H1 (cell line): ENCODE measurements around the gene KRT13. TPM values are rescaled to one million over a fixed set of nuclear protein-coding genes. Genes with fewer than 3 reads are reported as not detected.

Experiments used
- CTCF ChIA-PET: fragments of 300-600 bp; sonication (Branson Sonifier 250); formaldehyde crosslinking; loops from one replicate; lab custom pipeline; 2021; ENCODE audit not compliant: partially characterized antibody; lab: Charles Lee
- POLR2A ChIA-PET: fragments of 300-600 bp; sonication (Branson Sonifier 250); formaldehyde crosslinking; loops from one replicate; lab custom pipeline; 2021; ENCODE audit warnings: inconsistent platforms; ENCODE audit not compliant: partially characterized antibody; lab: Charles Lee
- DNase-seq, 2 experiments: peaks; one replicate each; pipeline versions ENCODE4 v3.0.0 to v3.0.0-alpha.2; 2010 to 2022; ENCODE audit warnings: low spot score in 2 of 2, low read depth in 1 of 2, mixed read lengths in 1 of 2
- FAIRE-seq: peaks from 2 replicates; lab custom pipeline; 2011; peaks lifted over from hg19 to GRCh38; lab: Jason Lieb, UNC
- H2AFZ ChIP-seq: 2 replicates; pipeline ENCODE4 v1.8.1; 2012; ENCODE audit warnings: low read length, inconsistent platforms
- H2AK5ac ChIP-seq: 2 replicates; pipeline ENCODE4 v1.6.1; 2013; ENCODE audit warnings: low read depth, low read length
- H2BK120ac ChIP-seq: replicated peaks from 2 replicates; pipeline ENCODE3; 2013; ENCODE audit warnings: low read depth, low read length, inconsistent platforms
- H2BK12ac ChIP-seq: 2 replicates; pipeline ENCODE4 v1.6.1; 2013; ENCODE audit warnings: low read depth, low read length
- H2BK15ac ChIP-seq: 2 replicates; pipeline ENCODE4 v1.6.1; 2013; ENCODE audit warnings: low read length
- H2BK20ac ChIP-seq: 2 replicates; pipeline ENCODE4 v1.6.1; 2013; ENCODE audit warnings: low read length
- H2BK5ac ChIP-seq: 2 replicates; pipeline ENCODE4 v1.6.1; 2013; ENCODE audit warnings: low read depth, low read length
- H3K14ac ChIP-seq: 2 replicates; pipeline ENCODE4 v1.6.1; 2013; ENCODE audit warnings: inconsistent platforms; ENCODE audit not compliant: insufficient read length
- H3K18ac ChIP-seq: 2 replicates; pipeline ENCODE4 v1.6.1; 2013; ENCODE audit warnings: low read length; ENCODE audit errors: extremely low read depth
- H3K23ac ChIP-seq: 2 replicates; pipeline ENCODE4 v1.6.1; 2013; ENCODE audit warnings: inconsistent platforms; ENCODE audit not compliant: insufficient read length
- H3K23me2 ChIP-seq: 2 replicates; pipeline ENCODE4 v1.6.1; 2013; ENCODE audit warnings: low read depth, low read length
- H3K27ac ChIP-seq: 2 replicates; pipeline ENCODE4 v1.6.1; 2011; ENCODE audit warnings: low read depth, low read length, inconsistent platforms
- H3K27me3 ChIP-seq, 4 experiments: replicated peaks in 1 of 4; 1 replicate in 1 of 4; 2 replicates in 3 of 4; pipeline versions ENCODE4 v1.6.1 to v1.8.1; 2011 to 2013; ENCODE audit warnings: low read length in 3 of 4, mild to moderate bottlenecking in 3 of 4, inconsistent platforms in 2 of 4, mixed read lengths in 2 of 4, moderate library complexity in 1 of 4; ENCODE audit not compliant: control insufficient read depth in 3 of 4, insufficient read depth in 3 of 4; ENCODE audit errors: extremely low read depth in 1 of 4
- H3K36me3 ChIP-seq, 4 experiments: 2 replicates each; pipeline versions ENCODE4 v1.6.1 to v1.8.1; 2011 to 2013; ENCODE audit warnings: mild to moderate bottlenecking in 4 of 4, low read length in 3 of 4, moderate library complexity in 2 of 4, control low read depth in 1 of 4, inconsistent platforms in 1 of 4; ENCODE audit not compliant: insufficient read depth in 4 of 4, control insufficient read depth in 2 of 4
- H3K4ac ChIP-seq: replicated peaks from 2 replicates; pipeline ENCODE3; 2013; ENCODE audit warnings: low read length, low read depth, mixed read lengths, inconsistent platforms; ENCODE audit not compliant: insufficient read length
- H3K4me1 ChIP-seq, 4 experiments: replicated peaks in 1 of 4; 1 replicate in 1 of 4; 2 replicates in 3 of 4; pipeline versions ENCODE4 v1.6.1 to v1.8.1; 2011 to 2013; ENCODE audit warnings: low read length in 3 of 4, inconsistent platforms in 2 of 4, mixed read lengths in 1 of 4; ENCODE audit not compliant: insufficient read depth in 4 of 4, control insufficient read depth in 3 of 4
- H3K4me2 ChIP-seq, 2 experiments: 2 replicates each; pipeline versions ENCODE4 v1.6.1 to v1.8.1; 2011 to 2013; ENCODE audit warnings: low read depth in 2 of 2, low read length in 2 of 2, control low read depth in 1 of 2, inconsistent platforms in 1 of 2, mild to moderate bottlenecking in 1 of 2; ENCODE audit not compliant: insufficient read depth in 1 of 2
- H3K4me3 ChIP-seq, 4 experiments: fragments of 200-600, 300-600 bp in 1 of 4; sonication (generic), shearing (Covaris generic), sonication (Bioruptor Twin) in 1 of 4; 2 replicates each; pipeline versions ENCODE4 v1.5.1 to v1.8.1; 2011 to 2016; ENCODE audit warnings: low read length in 4 of 4, low read depth in 3 of 4, control low read depth in 2 of 4, inconsistent platforms in 2 of 4, mild to moderate bottlenecking in 2 of 4, mixed read lengths in 1 of 4, moderate library complexity in 1 of 4; ENCODE audit not compliant: insufficient read depth in 2 of 4; ENCODE audit errors: extremely low read depth in 1 of 4
- H3K56ac ChIP-seq: replicated peaks from 2 replicates; pipeline ENCODE3; 2013; ENCODE audit warnings: low read depth, mild to moderate bottlenecking, mixed read lengths, low read length, inconsistent platforms; ENCODE audit not compliant: insufficient read length
- H3K79me1 ChIP-seq: 2 replicates; pipeline ENCODE4 v1.6.1; 2013; ENCODE audit warnings: low read depth, low read length, control low read depth
- H3K79me2 ChIP-seq, 2 experiments: 2 replicates each; pipeline versions ENCODE4 v1.6.1 to v1.8.1; 2012 to 2013; ENCODE audit warnings: low read length in 2 of 2, mild to moderate bottlenecking in 2 of 2, inconsistent platforms in 1 of 2; ENCODE audit not compliant: insufficient read depth in 2 of 2, control insufficient read depth in 1 of 2
- H3K9ac ChIP-seq, 4 experiments: replicated peaks in 1 of 4; 1 replicate in 1 of 4; 2 replicates in 3 of 4; pipeline versions ENCODE4 v1.6.1 to v1.8.1; 2011 to 2013; ENCODE audit warnings: low read depth in 3 of 4, low read length in 3 of 4, control low read depth in 2 of 4, mild to moderate bottlenecking in 2 of 4, moderate library complexity in 2 of 4, inconsistent platforms in 1 of 4; ENCODE audit errors: extremely low read depth in 1 of 4
- H3K9me3 ChIP-seq, 2 experiments: 2 replicates each; pipeline versions ENCODE4 v1.6.1 to v1.8.1; 2012 to 2013; ENCODE audit warnings: mild to moderate bottlenecking in 2 of 2, moderate library complexity in 2 of 2, control low read depth in 1 of 2, inconsistent platforms in 1 of 2, low read depth in 1 of 2, low read length in 1 of 2, mixed read lengths in 1 of 2; ENCODE audit not compliant: insufficient read depth in 2 of 2
- H4K20me1 ChIP-seq, 2 experiments: replicated peaks in 1 of 2; 2 replicates each; pipeline versions ENCODE3 to v1.8.1; 2011 to 2013; ENCODE audit warnings: inconsistent platforms in 2 of 2, low read length in 2 of 2, mild to moderate bottlenecking in 1 of 2; ENCODE audit not compliant: insufficient read depth in 2 of 2, control insufficient read depth in 1 of 2
- H4K5ac ChIP-seq: 2 replicates; pipeline ENCODE4 v1.6.1; 2013; ENCODE audit warnings: low read length, low read depth, mixed read lengths, inconsistent platforms; ENCODE audit not compliant: insufficient read length
- H4K8ac ChIP-seq: 2 replicates; pipeline ENCODE4 v1.8.0; 2013; ENCODE audit warnings: mild to moderate bottlenecking, moderate library complexity, low read length, inconsistent platforms; ENCODE audit not compliant: insufficient read depth; ENCODE audit errors: extremely low read depth
- H4K91ac ChIP-seq: replicated peaks from 2 replicates; pipeline ENCODE3; 2013; ENCODE audit warnings: low read length, mixed read lengths, inconsistent platforms; ENCODE audit not compliant: insufficient read length
- BCL11A ChIP-seq, 2 experiments: IDR thresholded peaks; one replicate each; pipeline ENCODE4 v1.6.1; 2011; ENCODE audit warnings: low read depth in 2 of 2, low read length in 2 of 2, mild to moderate bottlenecking in 2 of 2
- CHD2 ChIP-seq: IDR thresholded peaks from 2 replicates; pipeline ENCODE4 v1.6.1; 2012; ENCODE audit warnings: low read length, improper control_type of control experiment
- FOSL1 ChIP-seq: IDR thresholded peaks from 2 replicates; pipeline ENCODE4 v1.6.1; 2011; ENCODE audit warnings: mild to moderate bottlenecking, low read depth, low read length, moderate library complexity; ENCODE audit not compliant: insufficient read depth
- SP4 ChIP-seq: IDR thresholded peaks from 2 replicates; pipeline ENCODE4 v1.6.1; 2012; ENCODE audit warnings: low read length, inconsistent platforms
- WGBS, 2 experiments: shearing (Covaris generic) in 1 of 2; methylation state at CpG; one replicate each; pipeline versions ENCODE4 v1.1.6 to v1.1.7; 2013 to 2015; ENCODE audit warnings: low lambda C conversion rate in 2 of 2, mixed read lengths in 2 of 2, inconsistent platforms in 1 of 2, low coverage in 1 of 2, missing lambda C conversion rate in 1 of 2; ENCODE audit not compliant: insufficient replicate concordance in 2 of 2, insufficient coverage in 1 of 2, insufficient read length in 1 of 2; ENCODE audit errors: extremely low coverage in 1 of 2, missing lambda C conversion rate in 1 of 2; 5-methylcytosine and 5-hydroxymethylcytosine counted together
- polyA plus RNA-seq, 7 experiments: library from polyadenylated mRNA; depleted of rRNA in 3 of 7; stranded (reverse) in 5 of 7; unstranded in 2 of 7; fragments of >200 nt in 5 of 7; fragments of 200-250 nt in 2 of 7; gene quantifications; 1 replicate in 5 of 7; 2 replicates in 1 of 7; 4 replicates in 1 of 7; pipeline versions ENCODE4 v1.2.1 to v1.2.3, GENCODE V29; 2011 to 2013; ENCODE audit warnings: missing spikeins in 2 of 7, mixed read lengths in 2 of 7
- total RNA-seq: library from RNA; stranded (reverse); fragmentation: NEBNext Ultra II Directional; extraction: Animal tissue kit (Norgen Biotek cat#: 25700); gene quantifications from 2 replicates; pipeline ENCODE4 v1.2.1, GENCODE V29; 2021

The KRT13 gene
- total and polyA plus RNA-seq, 2 of the 8 experiments (the other 6 are each of a cell fraction or from before 2014, with no cell fraction given) = 0.09 TPM; not detected in 1

GRCh38 chr17:41529491-41529915, 24.1 kb upstream of the KRT13 start:
- WGBS, 2 experiments = 62% methylated on average over 5 of the region's 5 CpGs; no CpG with 5 or more reads in 1 of the 2 experiments
- no peak for FAIRE-seq
- CTCF ChIA-PET = interaction anchor here (0.8 to 7.4 kb wide), 9 partner anchors 19 to 135 kb away, joined by 3 to 79 read pairs (median 3); no protein-coding TSS in a partner anchor

More at GRCh38 chr17:41529491-41529915, 24.1 kb upstream of the KRT13 start:
- Histone ChIP-seq H2AK5ac (no peak overlapping the region), H3K23me2 (peaks cover 6% of the 10 kb centered on the region; the same call in 1 of the 2 replicates), H4K91ac (no peak overlapping the region), H2BK120ac (no peak overlapping the region), H4K20me1 (peaks cover 2 to 10% of the 10 kb centered on the region in 2 experiments), H3K79me2 (peaks cover 0 to 13% of the 10 kb centered on the region in 2 experiments; a peak in 3 of 4 replicates), H3K27ac (no peak overlapping the region), H3K4me2 (peak overlapping the region; percentile 15 to 77; a peak in 1 of 4 replicates), H2BK20ac (no peak overlapping the region), H3K79me1 (peaks cover 5% of the 10 kb centered on the region; the same call in 1 of the 2 replicates), H2AFZ (no peak overlapping the region), H3K18ac (no peak overlapping the region), H3K27me3 (no peaks in the 10 kb centered on the region), H3K23ac (no peak overlapping the region), H3K4ac (no peak overlapping the region), H3K56ac (no peak overlapping the region), H2BK12ac (peak overlapping the region; percentile 95), H3K4me1 (peaks cover 2 to 19% (median 10%) of the 10 kb centered on the region in 4 experiments), H3K14ac (no peak overlapping the region), H3K9ac (no peak overlapping the region), H2BK15ac (peak overlapping the region; percentile 74; the same call in 1 of the 2 replicates), H4K8ac (no peak overlapping the region), H3K4me3 (no peak overlapping the region), H2BK5ac (peak overlapping the region; percentile 69; the same call in 1 of the 2 replicates), H3K36me3 (peaks cover 6 to 15% (median 8%) of the 10 kb centered on the region in 4 experiments), H3K9me3 (no peaks in the 10 kb centered on the region), H4K5ac (no peak overlapping the region)
- TF ChIP-seq SP4 = no peak
- no peak for TF ChIP-seq FOSL1
- TF ChIP-seq CHD2 = no peak
- TF ChIP-seq BCL11A (IDR thresholded peaks at IDR 0.05; ENCODE audit: low read depth in 2 of 2, low read length in 2 of 2) = no peak
- DNase-seq = no peak
- POLR2A ChIA-PET = interaction anchor here (1.3 to 11.0 kb wide), 10 partner anchors 11 to 159 kb away, joined by 3 to 293 read pairs (median 16); partner anchors contain the start of genes EIF1 and KRT15
